Osteoblast (primary cell): Measurements from ENCODE around the gene RAP1B. TPM values are rescaled to one million over a fixed set of nuclear protein-coding genes. Genes with fewer than 3 reads are reported as not detected.

ENCODE experiments used
- DNase-seq: peaks from one replicate; pipeline ENCODE4 v3.0.0; 2011; ENCODE audit warnings: low spot score, mixed read lengths; ENCODE audit not compliant: insufficient read length; ENCODE audit errors: missing footprints
- H2AFZ ChIP-seq: 2 replicates; pipeline ENCODE4 v1.6.0; 2011; ENCODE audit warnings: mild to moderate bottlenecking, low read length
- H3K27ac ChIP-seq: 2 replicates; pipeline ENCODE4 v1.5.1; 2011; ENCODE audit warnings: mild to moderate bottlenecking, low read depth, low read length, moderate library complexity
- H3K27me3 ChIP-seq: 2 replicates; pipeline ENCODE4 v1.6.0; 2012; ENCODE audit warnings: mild to moderate bottlenecking, control low read depth, inconsistent platforms, low read length, moderate library complexity; ENCODE audit not compliant: insufficient read depth
- H3K36me3 ChIP-seq: 2 replicates; pipeline ENCODE4 v1.5.1; 2011; ENCODE audit warnings: mild to moderate bottlenecking, low read length, control low read depth, moderate library complexity; ENCODE audit not compliant: insufficient read depth
- H3K4me1 ChIP-seq: 2 replicates; pipeline ENCODE4 v1.5.1; 2011; ENCODE audit warnings: mild to moderate bottlenecking, low read length, control low read depth, moderate library complexity; ENCODE audit not compliant: insufficient read depth
- H3K4me2 ChIP-seq: 2 replicates; pipeline ENCODE4 v1.6.0; 2011; ENCODE audit warnings: mild to moderate bottlenecking, low read length; ENCODE audit not compliant: insufficient read depth
- H3K4me3 ChIP-seq: fragments of 200-600 bp; sonication (generic); 3 replicates; pipeline ENCODE4 v1.5.1; 2012; ENCODE audit warnings: mild to moderate bottlenecking, low read length, inconsistent platforms; ENCODE audit not compliant: insufficient read depth
- H3K79me2 ChIP-seq: 2 replicates; pipeline ENCODE4 v1.6.0; 2012; ENCODE audit warnings: mild to moderate bottlenecking, low read length, control low read depth, inconsistent platforms; ENCODE audit not compliant: insufficient read depth
- H3K9me3 ChIP-seq: 2 replicates; pipeline ENCODE4 v1.5.1; 2011; ENCODE audit warnings: low read depth, low read length, control low read depth
- H4K20me1 ChIP-seq: 2 replicates; pipeline ENCODE4 v1.6.0; 2012; ENCODE audit warnings: mild to moderate bottlenecking, low read length, control low read depth; ENCODE audit not compliant: insufficient read depth
- CTCF ChIP-seq: IDR thresholded peaks from 2 replicates; pipeline ENCODE4 v1.5.1; 2011; ENCODE audit warnings: mild to moderate bottlenecking, low read depth, low read length, moderate library complexity; ENCODE audit errors: extremely low read depth
- total RNA-seq: library from RNA; depleted of rRNA; stranded (reverse); fragments of >200 nt; gene quantifications from 2 replicates; pipeline ENCODE4 v1.2.3, GENCODE V29; 2012

RAP1B gene
- total RNA-seq, 1 donor = 243 TPM

GRCh38 chr12:68639396-68639767, 28.7 kb downstream of the RAP1B start:
- peak overlapping the region; percentile 7 for H3K27ac ChIP-seq
- H3K36me3 ChIP-seq = peaks cover 13% of the 10 kb centered on the region
- H3K4me3 ChIP-seq = no peak overlapping the region
- H3K4me1 ChIP-seq = peaks cover 29% of the 10 kb centered on the region
- peaks cover 99% of the 10 kb centered on the region for H3K79me2 ChIP-seq
- TF ChIP-seq CTCF = no peak
- H3K9me3 ChIP-seq = no peaks in the 10 kb centered on the region
- peaks cover 72% of the 10 kb centered on the region for H4K20me1 ChIP-seq
- H3K4me2 ChIP-seq = no peak overlapping the region
- no peaks in the 10 kb centered on the region for H3K27me3 ChIP-seq
- no peak for DNase-seq
- no peak overlapping the region for H2AFZ ChIP-seq

- Histone ChIP-seq H3K27ac (peak overlapping the region; percentile 36), H3K4me3 (peak overlapping the region; percentile 5), H3K4me2 (peak overlapping the region; percentile 49), H3K36me3 (peaks cover 21% of the 10 kb centered on the region), H4K20me1 (peaks cover 77% of the 10 kb centered on the region), H3K4me1 (peaks cover 22% of the 10 kb centered on the region), H3K79me2 (peaks cover 99% of the 10 kb centered on the region), H3K27me3 (no peaks in the 10 kb centered on the region), H2AFZ (no peak overlapping the region), H3K9me3 (no peaks in the 10 kb centered on the region)
- TF ChIP-seq CTCF = no peak
- no peak for DNase-seq
Observed at GRCh38 chr12:68641138-68641537, 30.4 kb downstream of the RAP1B start.

- no peak overlapping the region for H2AFZ ChIP-seq
- no peaks in the 10 kb centered on the region for H3K27me3 ChIP-seq
- peaks cover 99% of the 10 kb centered on the region for H3K79me2 ChIP-seq
- H4K20me1 ChIP-seq = peaks cover 66% of the 10 kb centered on the region
- peaks cover 2% of the 10 kb centered on the region for H3K4me1 ChIP-seq
- peaks cover 49% of the 10 kb centered on the region for H3K36me3 ChIP-seq
- no peak overlapping the region for H3K27ac ChIP-seq
- no peak for DNase-seq
- H3K4me3 ChIP-seq = no peak overlapping the region
- no peaks in the 10 kb centered on the region for H3K9me3 ChIP-seq
- no peak for TF ChIP-seq CTCF
- no peak overlapping the region for H3K4me2 ChIP-seq
Observed at GRCh38 chr12:68646484-68646883, 35.8 kb downstream of the RAP1B start.

GRCh38 chr12:68647507-68647906, 36.8 kb downstream of the RAP1B start:
- Histone ChIP-seq H4K20me1 (peaks cover 59% of the 10 kb centered on the region), H3K9me3 (no peaks in the 10 kb centered on the region), H3K36me3 (peaks cover 59% of the 10 kb centered on the region), H3K27me3 (no peaks in the 10 kb centered on the region), H3K4me3 (no peak overlapping the region), H3K79me2 (peaks cover 99% of the 10 kb centered on the region), H3K4me1 (no peaks in the 10 kb centered on the region), H2AFZ (no peak overlapping the region), H3K27ac (no peak overlapping the region), H3K4me2 (no peak overlapping the region)
- DNase-seq = no peak
- TF ChIP-seq CTCF = no peak
